ENCODE data around the gene SLC25A17.
"Not testable (repeated sequence)": the region's sequence is repeated elsewhere in the genome, so short reads cannot be mapped to it uniquely, and the experiment has no call there.

SLC25A17 gene

DNA sequence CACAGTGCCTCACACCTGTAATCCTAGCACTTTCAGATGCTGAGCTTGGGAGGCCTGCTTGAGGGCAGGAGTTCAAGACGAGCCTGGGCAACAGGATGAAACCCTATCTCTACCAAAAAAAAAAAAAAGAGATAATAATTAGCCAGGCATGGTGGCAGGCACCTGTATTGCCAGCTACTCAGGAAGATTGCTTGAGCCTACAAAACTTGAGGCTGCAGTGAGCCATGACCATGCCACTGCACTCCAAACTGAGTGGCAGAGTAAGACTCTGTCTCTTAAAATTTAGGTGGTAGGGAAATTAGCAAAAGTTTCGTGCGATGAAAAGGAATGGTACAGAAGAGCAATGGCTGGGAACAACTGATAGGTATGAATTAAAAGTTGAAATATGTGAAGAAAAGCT lies 19.3 kb upstream of the SLC25A17 start:
- H3K9ac ChIP-seq (ENCODE audit: low read depth, low read length), result no peak overlapping the region
- H3K4me1 ChIP-seq (ENCODE audit: insufficient read depth, low read length), result no peaks in the 10 kb centered on the region
- H3K36me3 ChIP-seq (ENCODE audit: insufficient read depth, low read length), result peaks cover 27% of the 10 kb centered on the region
- no peaks in the 10 kb centered on the region for H3K9me3 ChIP-seq (ENCODE audit: control insufficient read depth, insufficient read depth, low read length)

DNA sequence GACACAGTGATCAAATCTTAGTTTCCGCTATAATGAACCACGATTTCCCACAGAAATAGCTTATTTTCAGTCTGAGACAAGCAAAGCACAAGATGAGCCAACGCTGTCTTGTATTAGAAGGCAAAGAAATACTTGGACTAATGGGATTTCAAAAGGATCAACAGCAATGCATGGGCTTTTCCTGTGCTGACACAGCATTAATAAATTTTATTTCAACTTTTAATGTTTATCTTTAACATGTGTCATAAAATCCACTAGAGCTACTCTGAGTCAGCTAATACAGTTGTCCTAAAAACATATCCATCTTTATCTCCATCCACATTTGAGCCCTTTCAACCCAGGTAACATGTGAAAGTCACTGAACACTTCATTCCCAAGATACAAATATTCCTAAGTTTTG lies 15.5 kb upstream of the SLC25A17 start:
- Histone ChIP-seq H3K4me1 (ENCODE audit: insufficient read depth, low read length) (no peaks in the 10 kb centered on the region), H3K9ac (ENCODE audit: low read depth, low read length) (no peak overlapping the region), H3K36me3 (ENCODE audit: insufficient read depth, low read length) (peaks cover 23% of the 10 kb centered on the region), H3K9me3 (ENCODE audit: control insufficient read depth, insufficient read depth, low read length) (no peaks in the 10 kb centered on the region)

DNA sequence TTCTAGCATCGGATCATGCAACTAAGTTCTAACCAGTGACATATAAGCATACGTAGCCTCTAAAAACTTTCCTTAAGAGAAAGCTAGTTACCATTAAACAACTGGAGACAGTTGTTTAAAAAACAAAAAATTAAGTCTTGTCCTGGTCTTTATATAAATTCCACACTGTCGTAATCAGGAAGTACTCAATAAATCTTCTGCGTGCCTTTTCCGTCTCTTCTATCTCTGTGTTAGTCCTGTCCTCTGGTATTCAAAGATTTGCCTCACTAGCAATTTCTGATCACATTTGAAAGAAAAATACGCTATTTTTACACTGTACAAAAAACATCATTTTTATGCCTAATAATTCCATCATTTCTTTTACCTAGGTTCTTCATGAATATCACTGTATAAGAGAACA lies 10.0 kb upstream of the SLC25A17 start:
- no peak overlapping the region for H3K9ac ChIP-seq (ENCODE audit: low read depth, low read length)
- H3K9me3 ChIP-seq (ENCODE audit: control insufficient read depth, insufficient read depth, low read length), result no peaks in the 10 kb centered on the region
- peaks cover 12% of the 10 kb centered on the region; the same call in 1 of the 2 replicates for H3K36me3 ChIP-seq (ENCODE audit: insufficient read depth, low read length)
- peaks cover 7% of the 10 kb centered on the region for H3K4me1 ChIP-seq (ENCODE audit: insufficient read depth, low read length)

DNA sequence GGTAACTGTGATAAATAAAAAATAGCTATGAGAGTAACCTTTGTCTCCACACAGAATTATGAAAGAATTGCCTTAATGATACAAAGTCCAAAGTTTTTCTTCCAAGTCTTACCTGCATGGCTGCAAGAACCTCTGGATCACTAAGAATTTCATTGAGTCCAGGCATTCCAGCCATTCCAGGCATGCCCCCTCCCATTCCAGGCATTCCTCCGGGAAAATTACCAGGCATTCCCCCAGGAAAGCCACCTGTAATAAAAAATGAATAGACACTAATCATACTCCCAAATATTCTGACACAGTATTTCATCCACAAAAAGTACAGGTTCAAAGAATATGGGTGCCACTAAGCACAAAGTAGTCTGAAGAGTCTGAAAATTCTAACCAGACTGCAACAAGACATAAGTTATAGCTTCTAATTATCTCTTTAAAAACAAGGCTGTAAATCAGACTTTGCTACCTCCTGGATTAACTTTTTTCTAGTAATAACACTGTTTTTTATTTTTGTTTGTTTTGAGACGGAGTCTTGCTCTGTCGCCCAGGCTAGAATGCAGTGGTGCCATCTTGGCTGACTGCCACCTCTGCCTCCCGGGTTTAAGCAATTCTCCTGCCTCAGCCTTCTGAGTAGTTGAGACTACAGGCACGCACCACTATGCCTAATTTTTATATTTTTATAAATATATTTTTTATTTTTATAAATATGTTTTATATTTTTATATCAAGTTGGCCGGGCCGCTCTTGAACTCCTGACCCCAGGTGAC lies 8.0 kb upstream of the SLC25A17 start:
- no peaks in the 10 kb centered on the region for H3K9me3 ChIP-seq (ENCODE audit: control insufficient read depth, insufficient read depth, low read length)
- H3K4me1 ChIP-seq (ENCODE audit: insufficient read depth, low read length), result peaks cover 7% of the 10 kb centered on the region
- no peak overlapping the region for H3K9ac ChIP-seq (ENCODE audit: low read depth, low read length)
- H3K36me3 ChIP-seq (ENCODE audit: insufficient read depth, low read length), result peaks cover 7% of the 10 kb centered on the region

DNA sequence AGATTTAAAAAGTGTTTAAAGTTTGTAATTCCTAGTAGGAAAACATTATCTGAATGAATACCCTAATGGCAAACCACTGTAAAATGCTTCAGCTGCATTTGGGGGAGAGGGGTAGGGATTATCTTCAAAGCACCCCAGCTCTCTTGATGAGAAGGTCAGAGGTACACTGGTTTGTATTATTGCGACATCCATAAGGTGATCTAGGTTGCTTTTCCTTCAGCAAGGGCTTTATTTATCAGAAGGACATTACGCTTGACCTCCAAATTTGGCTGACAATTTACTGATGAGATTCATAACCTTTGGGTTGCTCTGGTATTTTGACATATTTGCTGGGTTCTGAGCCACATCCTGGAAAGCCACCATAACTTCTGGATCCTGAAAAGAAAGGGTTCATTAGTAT lies 7.1 kb upstream of the SLC25A17 start:
- not testable (repeated sequence) for H3K9ac ChIP-seq (ENCODE audit: low read depth, low read length); H3K9me3 ChIP-seq (ENCODE audit: control insufficient read depth, insufficient read depth, low read length); H3K36me3 ChIP-seq (ENCODE audit: insufficient read depth, low read length); H3K4me1 ChIP-seq (ENCODE audit: insufficient read depth, low read length)

DNA sequence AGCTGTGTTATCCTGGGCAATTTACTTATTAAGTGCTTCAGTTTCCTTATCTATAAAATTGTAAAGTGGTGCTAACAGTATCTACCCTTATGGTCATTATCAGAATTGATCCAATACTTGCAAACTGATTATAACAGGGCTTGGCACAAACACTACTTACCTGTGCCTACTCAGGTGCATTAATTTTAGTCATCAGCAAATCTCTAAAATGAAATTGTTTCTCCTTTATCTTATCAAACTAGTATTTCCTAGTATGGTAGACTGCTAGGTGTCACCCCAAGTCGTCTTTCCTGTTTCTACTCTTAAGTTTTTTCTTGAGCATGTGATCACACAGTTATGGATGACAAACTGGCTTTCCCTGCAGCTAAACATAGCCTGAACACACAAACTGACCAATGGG lies 4.3 kb upstream of the SLC25A17 start:
- peaks cover 12% of the 10 kb centered on the region for H3K4me1 ChIP-seq (ENCODE audit: insufficient read depth, low read length)
- peaks cover 7% of the 10 kb centered on the region; the same call in 1 of the 2 replicates for H3K36me3 ChIP-seq (ENCODE audit: insufficient read depth, low read length)
- no peak overlapping the region for H3K9ac ChIP-seq (ENCODE audit: low read depth, low read length)
- H3K9me3 ChIP-seq (ENCODE audit: control insufficient read depth, insufficient read depth, low read length), result no peaks in the 10 kb centered on the region

DNA sequence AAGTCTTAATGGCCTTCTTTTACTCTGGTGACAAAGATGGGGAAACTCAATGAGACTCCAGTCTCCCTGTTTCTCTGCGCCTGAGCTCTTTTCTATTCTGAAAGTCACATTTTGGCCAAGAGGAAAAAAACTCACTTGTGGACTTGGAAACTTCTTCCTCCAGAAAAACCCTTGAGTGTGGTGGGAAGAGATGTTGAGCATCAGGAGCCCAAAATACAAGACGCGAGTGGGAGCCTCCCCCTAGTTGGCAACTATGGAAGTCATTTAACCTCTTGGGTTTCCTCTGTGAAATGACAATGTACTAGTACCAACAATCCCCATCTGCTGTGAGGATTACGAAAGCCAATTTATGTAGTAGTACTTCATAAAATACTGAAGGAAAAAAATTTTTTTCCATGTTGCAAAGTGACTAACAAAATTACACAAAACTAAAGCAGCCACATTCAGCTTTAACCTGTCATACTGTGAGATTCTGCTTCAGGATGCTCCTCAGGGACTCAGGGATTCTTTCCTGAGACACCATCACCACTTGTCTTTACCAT lies 524 bp upstream of the SLC25A17 start:
- Histone ChIP-seq H3K4me1 (ENCODE audit: insufficient read depth, low read length) (peaks cover 13% of the 10 kb centered on the region), H3K9ac (ENCODE audit: low read depth, low read length) (peak overlapping the region; percentile 82), H3K9me3 (ENCODE audit: control insufficient read depth, insufficient read depth, low read length) (no peaks in the 10 kb centered on the region), H3K36me3 (ENCODE audit: insufficient read depth, low read length) (peaks cover 5% of the 10 kb centered on the region; the same call in 1 of the 2 replicates)

DNA sequence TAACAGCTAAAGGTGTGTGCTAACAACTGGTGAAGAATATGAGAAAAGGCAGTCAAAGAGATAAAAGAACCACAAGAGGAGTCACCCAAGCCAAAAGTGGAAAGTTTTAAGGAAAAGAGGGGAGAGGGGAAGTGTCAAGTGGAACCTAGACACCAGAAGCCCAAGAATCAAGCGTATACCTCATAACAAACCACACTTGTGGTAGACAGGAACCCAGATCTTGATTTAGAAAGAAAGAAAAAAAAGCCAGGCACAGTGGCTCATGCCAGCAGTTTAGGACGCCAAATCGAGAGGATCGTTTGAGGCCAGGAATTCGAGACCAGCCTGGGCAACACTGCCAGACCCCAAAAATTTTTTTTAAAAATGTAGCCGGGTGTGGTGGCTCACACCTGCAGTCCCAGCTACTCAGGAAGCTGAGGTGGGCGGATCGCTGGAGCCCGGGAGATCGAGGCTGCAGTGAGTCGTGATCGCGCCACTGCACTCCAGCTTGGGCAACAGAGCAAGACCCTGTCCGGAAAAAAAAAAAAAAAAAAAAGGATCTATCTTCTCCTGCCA lies 877 bp downstream of the SLC25A17 start:
- Histone ChIP-seq H3K4me1 (ENCODE audit: insufficient read depth, low read length) (peaks cover 13% of the 10 kb centered on the region), H3K36me3 (ENCODE audit: insufficient read depth, low read length) (0 out of 2 replicates have a peak, but pooled peaks cover under 1% of the 10 kb centered on the region), H3K9ac (ENCODE audit: low read depth, low read length) (peak overlapping the region; percentile 82), H3K9me3 (ENCODE audit: control insufficient read depth, insufficient read depth, low read length) (no peaks in the 10 kb centered on the region)

DNA sequence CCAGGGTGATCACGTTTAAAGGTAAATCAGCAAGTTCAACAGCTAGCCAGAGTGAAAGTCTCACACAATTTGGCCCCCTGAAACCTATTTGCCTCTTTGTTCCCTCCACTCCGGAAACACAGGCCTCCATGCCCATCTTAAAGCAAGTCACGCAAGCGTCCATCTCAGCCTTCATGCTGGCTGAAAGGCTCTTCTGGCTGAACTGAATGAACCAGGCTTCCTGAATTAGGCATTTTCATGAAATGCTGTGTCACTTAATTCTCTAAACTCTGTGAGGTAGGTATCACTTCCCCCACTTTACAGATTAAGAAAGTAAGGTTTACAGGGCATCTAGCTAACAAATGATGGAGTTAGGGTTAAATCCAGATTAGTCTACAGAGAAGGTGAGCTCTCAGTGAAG lies 1.4 kb downstream of the SLC25A17 start:
- peak overlapping the region; percentile 26; the same call in 1 of the 2 replicates for H3K9ac ChIP-seq (ENCODE audit: low read depth, low read length)
- no peaks in the 10 kb centered on the region for H3K36me3 ChIP-seq (ENCODE audit: insufficient read depth, low read length)
- no peaks in the 10 kb centered on the region for H3K9me3 ChIP-seq (ENCODE audit: control insufficient read depth, insufficient read depth, low read length)

DNA sequence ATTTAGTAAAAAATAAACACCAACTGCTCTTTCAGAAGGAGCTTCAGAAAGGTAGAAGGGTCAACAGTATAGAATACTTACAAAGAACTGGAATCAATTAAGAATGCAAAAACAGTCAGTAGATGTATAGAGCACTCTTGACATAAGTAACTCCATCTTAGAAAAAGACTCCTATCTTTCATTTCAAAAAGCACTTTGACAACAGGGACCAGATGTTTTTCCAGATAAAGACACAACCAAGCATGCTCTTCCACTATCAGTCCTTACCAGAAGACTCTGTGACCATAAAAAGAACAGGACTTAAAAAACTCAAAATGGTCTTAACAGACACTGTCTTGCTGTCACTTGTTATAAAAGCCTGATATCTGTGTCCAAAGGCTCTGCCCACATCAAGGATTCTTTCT lies 5.2 kb downstream of the SLC25A17 start:
- H3K4me1 ChIP-seq (ENCODE audit: insufficient read depth, low read length), result peaks cover 8% of the 10 kb centered on the region; the same call in 1 of the 2 replicates
- H3K9me3 ChIP-seq (ENCODE audit: control insufficient read depth, insufficient read depth, low read length), result no peaks in the 10 kb centered on the region
- no peaks in the 10 kb centered on the region for H3K36me3 ChIP-seq (ENCODE audit: insufficient read depth, low read length)
- H3K9ac ChIP-seq (ENCODE audit: low read depth, low read length), result no peak overlapping the region

More for the DNA sequence above, 1.4 kb downstream of the SLC25A17 start:
- peaks cover 13% of the 10 kb centered on the region for H3K4me1 ChIP-seq (ENCODE audit: insufficient read depth, low read length)

DNA sequence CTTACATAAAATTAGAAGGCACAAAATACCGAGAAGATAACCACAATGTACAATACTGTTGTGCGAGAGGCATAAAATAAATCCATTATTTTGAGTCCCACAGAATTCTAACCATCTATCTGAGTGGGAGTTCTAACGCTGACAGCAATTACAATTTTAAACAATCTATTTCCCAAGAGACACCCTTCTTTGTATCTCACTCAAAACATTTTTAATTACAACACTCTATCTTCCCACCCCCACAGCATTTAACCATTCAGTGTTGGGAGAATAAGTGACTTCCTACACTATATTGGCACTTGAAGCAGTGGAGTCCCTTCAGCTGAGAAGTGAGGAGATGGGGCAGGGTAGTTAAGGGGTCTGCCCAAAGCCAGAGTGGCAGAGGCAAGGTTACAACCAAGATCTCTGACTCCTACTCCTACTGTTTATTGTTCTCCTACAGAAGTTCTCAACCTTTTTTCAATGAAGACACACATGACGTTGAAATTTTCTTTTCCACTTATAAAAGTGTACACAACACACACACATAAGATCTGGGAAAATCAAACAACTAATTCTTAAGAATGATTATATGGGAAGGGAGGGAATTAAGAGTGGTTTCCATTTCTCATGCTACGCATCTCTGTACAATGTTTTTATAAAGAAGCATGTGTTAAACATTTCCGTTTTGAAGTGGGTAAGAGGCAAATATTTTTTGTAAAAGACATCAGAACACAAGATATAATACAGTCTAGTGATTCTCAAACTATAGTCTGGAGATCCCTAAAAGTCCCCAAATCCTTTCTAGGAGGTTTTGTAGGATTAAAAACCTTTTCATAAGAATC lies 10.9 kb downstream of the SLC25A17 start:
- no peaks in the 10 kb centered on the region for H3K9me3 ChIP-seq (ENCODE audit: control insufficient read depth, insufficient read depth, low read length)
- no peak overlapping the region for H3K9ac ChIP-seq (ENCODE audit: low read depth, low read length)
- H3K4me1 ChIP-seq (ENCODE audit: insufficient read depth, low read length), result no peaks in the 10 kb centered on the region; the same call in 1 of the 2 replicates
- no peaks in the 10 kb centered on the region for H3K36me3 ChIP-seq (ENCODE audit: insufficient read depth, low read length)

DNA sequence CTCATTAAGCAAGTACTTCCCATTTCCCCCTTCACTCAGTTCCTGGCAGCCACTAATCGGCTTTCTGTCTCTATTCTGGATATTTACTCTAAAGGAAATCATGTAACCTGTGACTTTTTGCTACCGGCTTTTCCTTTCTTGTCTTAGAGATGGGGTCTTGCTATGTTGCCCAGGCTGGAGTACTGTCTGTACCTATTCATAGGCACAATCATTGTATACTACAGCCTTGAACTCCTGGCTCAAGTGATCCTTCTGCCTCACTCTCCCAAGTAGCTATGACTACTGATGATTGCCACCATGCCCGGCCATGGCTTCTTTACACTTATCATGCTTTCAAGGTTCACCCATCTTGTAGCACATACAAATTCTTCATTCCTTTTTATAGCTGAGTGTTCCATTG lies 12.4 kb downstream of the SLC25A17 start:
- Histone ChIP-seq H3K9ac (ENCODE audit: low read depth, low read length) (no peak overlapping the region), H3K9me3 (ENCODE audit: control insufficient read depth, insufficient read depth, low read length) (no peaks in the 10 kb centered on the region), H3K36me3 (ENCODE audit: insufficient read depth, low read length) (no peaks in the 10 kb centered on the region), H3K4me1 (ENCODE audit: insufficient read depth, low read length) (no peaks in the 10 kb centered on the region; the same call in 1 of the 2 replicates)

DNA sequence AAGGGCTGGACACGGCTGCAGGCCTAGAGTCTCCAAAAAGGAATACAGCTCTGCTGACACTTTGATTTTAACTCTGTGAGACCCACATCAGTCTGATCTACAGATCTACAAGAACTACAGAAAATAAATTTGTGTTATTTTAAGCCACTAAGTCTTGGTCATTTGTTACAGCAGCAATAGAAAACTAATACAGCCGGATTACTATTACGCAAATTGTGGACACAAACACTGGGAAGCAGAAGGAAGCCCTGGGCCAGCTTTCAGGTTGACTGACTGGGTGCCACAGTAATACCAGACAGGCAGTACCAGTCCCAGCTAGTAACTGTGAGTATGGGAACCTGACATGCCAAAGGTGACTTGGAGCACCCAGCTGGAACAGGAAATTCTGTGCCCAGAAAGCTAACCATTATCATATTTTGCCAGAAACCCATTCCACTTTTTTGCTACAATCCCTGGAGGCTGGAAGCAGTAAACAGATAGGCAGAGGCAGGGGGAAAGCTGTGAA lies 13.4 kb downstream of the SLC25A17 start:
- Histone ChIP-seq H3K9ac (ENCODE audit: low read depth, low read length) (no peak overlapping the region), H3K36me3 (ENCODE audit: insufficient read depth, low read length) (no peaks in the 10 kb centered on the region), H3K9me3 (ENCODE audit: control insufficient read depth, insufficient read depth, low read length) (no peaks in the 10 kb centered on the region)

DNA sequence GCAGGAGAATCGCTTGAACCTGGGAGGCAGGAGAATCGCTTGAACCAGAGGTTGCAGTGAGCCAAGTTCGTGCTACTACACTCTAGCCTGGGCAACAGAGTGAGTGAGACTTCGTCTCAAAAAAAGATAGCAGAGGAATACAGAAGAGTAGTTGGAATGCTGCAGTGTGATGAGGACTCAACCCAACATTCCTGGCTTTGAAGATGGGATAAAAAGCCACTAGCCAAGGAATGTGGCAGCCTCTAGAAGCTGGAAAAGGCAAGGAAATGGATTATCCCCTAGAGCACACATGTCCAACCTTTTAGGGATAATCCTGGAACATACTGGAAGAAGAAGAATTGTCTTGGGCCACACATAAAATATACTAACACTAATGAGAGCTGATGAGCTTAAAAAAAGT lies 13.9 kb downstream of the SLC25A17 start:
- Histone ChIP-seq H3K9ac (ENCODE audit: low read depth, low read length) (no peak overlapping the region), H3K9me3 (ENCODE audit: control insufficient read depth, insufficient read depth, low read length) (no peaks in the 10 kb centered on the region), H3K4me1 (ENCODE audit: insufficient read depth, low read length) (no peaks in the 10 kb centered on the region; the same call in 1 of the 2 replicates), H3K36me3 (ENCODE audit: insufficient read depth, low read length) (no peaks in the 10 kb centered on the region)

More for the DNA sequence above, 13.4 kb downstream of the SLC25A17 start:
- no peaks in the 10 kb centered on the region; the same call in 1 of the 2 replicates for H3K4me1 ChIP-seq (ENCODE audit: insufficient read depth, low read length)
